CD4-positive, alpha-beta T cell treated with Interleukin-12 subunit alpha and Interleukin-12 subunit beta, for 1 hour (primary cell): ENCODE results near the gene PPARG.

Experiments
- DNase-seq: peaks from one replicate; pipeline ENCODE4 v3.0.0-alpha.2; 2020

PPARG gene

DNA sequence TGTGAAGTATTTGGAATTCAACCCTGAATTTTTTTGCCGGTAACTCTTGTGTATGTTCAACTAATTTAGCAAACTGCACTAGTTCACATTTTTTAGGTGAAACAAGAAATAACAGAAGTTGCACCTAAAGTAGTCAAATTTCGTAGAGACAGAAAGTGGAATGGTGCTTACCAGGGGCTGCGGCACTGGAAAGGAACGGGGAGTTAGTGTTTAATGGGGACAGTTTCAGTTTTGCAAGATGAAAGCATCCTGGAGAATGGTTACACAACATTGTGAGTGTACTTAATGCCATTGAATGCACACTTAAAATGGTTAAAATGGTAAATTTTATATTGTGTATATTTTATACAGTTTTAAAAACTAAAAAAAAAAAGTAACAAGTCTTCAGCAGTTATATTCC is 27.4 kb downstream of the PPARG start:
- DNase-seq = no peak

DNA sequence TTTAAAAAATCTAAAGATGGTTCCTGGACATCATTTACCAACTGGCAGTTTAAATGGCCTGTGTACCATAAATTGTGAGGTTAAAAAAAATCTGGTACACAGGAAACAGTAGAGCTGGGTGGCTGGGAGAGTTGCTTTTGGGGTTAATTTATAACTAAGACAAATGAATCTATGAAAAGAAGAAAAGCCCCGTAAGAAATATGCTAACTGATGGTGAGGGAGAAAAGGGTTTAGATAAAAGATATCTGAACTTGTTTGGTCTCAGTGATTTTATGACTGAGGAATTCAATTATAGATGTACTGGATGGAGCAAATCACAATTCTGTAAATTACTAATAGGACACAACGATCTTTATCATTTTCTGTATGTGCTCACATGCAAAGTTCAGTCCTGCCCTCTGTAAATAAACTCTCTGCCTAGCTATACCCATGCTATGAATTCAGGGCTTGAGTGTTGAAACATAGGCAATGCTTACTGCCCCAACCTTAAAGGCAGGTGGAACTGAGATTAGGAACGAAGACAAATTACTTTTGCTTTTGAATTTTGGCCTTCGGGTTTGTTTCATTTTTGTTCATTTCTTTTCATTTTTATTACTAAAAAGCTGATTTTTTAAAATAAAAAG is 28.0 kb downstream of the PPARG start:
- no peak for DNase-seq

DNA sequence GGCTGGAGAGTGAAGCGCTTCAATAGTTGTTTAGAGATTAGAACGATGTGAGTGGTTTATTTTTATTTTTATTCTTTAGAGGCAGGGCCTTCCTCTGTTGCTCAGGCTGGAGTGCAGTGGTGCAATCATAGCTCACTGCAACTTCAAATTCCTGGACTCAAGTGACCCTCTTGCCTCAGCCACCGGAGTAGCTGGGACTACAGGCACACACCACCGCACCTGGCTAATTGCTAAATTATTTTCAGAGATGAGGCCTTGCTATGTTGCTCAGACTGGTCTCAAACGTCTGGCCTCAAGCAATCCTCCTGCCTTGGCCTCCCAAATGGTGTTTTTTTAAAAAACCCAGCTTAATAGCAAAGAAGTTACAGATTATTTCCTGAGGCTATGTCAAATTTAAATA is 29.0 kb downstream of the PPARG start:
- no peak for DNase-seq

DNA sequence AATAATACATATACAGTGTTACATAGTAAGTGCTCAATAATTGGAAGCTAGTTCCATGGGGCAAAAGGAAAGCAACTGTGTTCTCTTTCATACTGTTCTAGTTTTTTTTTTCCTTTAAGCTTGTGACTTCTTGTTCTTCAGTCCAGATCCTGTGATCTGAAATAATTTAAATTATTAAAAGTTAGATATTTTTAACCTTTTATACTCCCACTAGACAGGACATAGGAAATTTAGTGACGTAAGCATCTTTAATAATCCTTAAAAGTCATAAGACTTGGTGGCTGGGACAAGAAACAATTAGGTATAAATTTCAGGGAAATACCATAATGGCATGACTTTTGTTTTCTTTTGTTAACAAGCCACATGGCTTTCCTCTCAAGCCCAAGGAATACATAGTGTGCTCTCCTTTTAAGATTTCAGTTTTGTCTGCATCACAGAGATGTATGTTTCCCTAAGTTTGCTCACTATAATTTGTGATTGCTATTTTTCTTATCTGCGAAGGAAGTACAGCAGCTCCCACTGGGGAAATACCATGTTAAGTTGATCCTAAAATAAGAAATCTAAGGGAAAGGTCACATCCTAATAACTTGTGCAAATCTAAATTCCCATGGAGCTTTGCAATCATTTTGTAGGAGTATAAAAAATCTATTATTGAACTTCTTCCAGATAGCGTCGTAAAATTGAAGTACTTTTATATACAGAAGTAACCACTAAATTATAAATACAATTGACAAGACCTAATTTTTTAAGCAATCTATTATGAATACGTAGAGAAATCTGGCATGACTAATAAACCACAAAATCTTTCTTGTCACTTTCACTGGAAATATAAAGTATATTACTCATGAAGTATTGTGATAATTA is 30.1 kb downstream of the PPARG start:
- DNase-seq = no peak

DNA sequence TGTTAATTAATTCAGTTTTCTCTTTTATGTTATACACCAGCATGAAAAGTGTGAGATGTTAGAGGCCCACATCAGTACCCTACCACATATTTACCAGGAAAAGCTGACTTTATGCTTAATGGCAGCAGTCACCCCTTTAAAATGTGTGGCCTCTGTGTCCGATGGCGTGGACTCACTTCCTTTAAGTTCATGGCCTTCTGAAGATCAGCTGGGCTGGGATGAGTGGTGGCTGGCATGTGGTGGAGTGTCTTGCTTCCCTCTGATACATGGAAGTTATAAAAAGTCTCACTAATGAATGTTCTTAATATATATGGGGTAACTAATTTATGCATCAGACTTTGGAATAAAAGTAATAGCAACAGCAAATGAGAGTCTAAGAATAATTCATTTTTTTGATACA is 32.1 kb downstream of the PPARG start:
- no peak for DNase-seq

DNA sequence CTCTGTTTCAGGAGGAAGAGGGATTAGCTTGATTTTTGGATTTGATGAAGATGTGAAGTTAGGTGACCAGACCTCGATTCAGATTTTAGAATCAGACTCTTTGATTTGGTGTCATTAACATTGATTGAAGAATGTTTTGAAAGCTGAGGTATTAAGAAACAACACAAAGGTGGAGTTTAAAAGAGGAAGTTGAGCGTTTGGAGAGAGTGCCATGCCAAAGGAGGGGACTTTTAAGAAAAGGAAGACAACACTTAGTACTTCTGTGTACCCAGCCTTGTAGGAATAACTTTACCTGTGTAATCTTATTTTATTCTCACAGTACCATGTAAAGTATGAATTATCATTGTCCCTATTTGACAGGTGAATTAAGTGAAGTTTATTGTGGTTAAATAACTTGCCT is 34.4 kb downstream of the PPARG start:
- no peak for DNase-seq

DNA sequence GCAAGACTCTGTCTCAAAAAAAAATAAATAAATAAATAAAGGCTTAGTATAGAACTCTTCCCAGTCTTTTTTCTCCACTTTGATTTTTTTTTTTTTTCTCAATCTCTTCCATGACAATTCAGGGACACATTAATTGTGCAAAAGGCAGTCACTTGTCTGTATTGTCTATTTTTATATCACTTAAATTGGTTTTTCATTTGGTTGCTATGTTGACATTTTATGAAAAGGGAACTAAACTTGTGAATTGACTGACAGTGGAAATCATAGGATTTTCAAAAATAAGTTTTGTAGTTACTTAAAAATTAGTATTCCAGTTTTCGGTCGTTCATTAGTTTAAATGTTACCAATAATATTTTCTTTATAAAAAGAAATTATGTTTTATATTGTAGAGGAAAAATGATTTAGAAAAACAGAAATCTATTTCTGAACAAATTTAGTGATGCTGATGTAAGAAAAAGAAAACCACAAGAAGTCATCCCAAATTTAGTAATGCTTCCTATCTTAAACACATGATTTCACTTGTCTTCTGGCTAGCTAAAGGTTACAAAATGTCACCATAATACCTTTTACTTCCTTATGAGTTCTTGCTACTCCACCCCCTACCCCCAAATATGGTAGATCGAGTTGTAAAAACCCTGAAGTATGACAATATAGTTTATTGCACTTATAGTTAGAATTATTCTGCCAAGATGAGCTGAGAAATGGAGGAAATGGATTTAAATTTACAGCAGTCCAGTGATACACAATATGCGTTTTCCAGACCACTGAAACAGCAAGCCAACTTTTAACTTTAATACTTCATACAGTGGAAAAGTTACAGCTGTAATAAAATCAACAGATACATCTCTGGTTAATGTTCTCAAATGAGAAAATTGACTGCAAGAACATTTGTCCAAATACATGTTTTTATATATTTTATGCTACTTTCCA is 37.0 kb downstream of the PPARG start:
- DNase-seq = no peak

DNA sequence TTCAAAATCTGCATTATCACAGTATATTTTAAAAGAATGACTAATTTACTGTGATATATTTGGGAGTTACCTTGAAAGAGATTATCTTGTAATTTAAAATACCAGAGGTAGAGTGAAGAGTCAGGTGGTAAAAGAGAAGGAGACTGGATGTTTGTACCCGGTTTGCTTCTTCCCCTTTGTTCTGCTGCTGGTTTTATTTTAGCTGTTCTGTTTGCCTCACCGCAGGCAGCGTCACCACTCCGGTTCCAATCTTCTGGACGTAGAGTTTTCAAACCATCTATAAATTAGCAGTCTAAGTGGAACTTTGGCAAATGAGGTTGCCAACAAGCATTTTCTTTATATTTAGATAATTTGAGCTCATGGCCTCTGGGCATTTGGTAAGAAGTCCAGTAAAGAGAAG is 38.2 kb downstream of the PPARG start:
- DNase-seq = no peak

DNA sequence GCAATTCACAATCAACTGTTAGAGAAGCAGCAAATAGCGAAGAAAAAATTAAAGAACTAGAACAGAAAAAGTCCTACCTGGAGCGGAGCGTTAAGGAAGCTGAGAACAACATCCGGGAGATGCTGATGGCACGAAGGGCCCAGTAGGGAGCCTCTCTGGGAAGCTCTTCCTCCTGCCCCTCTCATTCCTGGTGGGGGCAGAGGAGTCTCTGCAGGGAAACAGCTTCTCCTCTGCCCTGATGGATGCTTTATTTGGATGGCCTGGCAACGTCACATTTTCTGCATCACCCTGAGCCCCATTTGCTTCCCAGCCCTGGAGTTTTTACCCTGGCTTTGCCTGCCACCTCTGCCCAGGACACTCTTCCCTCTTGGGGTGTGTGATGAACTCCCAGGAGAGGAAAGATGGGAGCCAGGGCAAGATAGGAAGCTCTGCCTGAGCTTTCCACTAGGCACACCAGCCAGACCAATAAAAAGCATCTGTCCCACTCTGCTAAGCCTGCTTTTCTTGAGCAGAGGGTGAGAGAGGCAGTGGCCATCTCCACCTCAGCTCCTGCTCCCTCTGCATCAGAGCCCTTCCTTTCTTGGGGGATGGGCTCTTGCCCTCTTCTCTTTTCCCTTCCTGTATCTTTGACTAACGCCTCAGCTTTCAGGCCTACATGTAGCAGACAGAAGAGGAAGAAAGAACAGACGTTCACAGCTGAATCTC is 39.4 kb downstream of the PPARG start:
- no peak for DNase-seq

DNA sequence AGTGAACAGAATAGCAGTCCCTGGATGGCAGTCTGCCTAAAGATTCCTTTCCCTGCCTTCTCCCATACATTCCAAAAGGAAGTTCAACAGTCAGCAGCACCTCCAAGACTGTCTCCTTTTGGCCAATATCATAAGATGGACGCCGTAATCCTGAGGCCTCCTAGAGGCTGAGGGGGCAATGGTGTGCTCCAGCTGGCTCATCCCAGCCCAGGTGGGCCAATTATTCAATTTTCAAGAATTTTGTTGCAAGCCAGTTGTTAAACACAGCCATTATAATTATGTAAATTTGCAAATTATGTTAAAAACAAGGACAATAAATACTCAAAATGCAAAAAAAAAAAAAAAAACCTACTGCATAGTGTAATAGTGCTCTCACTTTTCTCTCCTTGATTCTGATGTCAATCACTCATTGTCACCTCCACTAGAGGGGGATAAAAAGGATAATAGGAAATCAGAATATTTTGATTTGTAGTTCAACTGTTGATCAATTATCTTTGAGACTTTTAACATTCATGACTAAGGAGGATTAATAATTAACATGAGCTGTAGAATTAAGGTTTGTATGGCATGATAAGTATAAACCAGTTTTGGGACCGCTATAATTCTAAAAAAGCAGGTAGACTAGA is 40.1 kb downstream of the PPARG start:
- DNase-seq = no peak

DNA sequence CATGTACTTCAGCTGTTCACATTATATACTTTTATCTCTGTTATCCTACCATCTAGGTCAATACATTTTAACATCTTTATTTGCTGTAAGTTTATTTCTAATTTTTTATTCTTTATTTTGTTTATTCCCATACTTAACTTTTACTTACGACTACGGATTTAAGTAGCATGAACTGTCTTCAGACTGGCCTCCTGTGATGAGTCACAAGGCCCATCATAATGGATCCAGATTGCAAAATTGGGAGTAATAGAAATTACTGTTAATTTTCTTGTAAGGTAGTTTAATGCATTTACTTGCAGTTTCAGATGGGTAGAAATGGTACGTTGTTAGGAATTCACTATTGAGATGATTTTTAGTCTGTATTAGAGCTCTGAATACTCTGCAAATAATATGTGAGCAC is 45.9 kb downstream of the PPARG start:
- no peak for DNase-seq

DNA sequence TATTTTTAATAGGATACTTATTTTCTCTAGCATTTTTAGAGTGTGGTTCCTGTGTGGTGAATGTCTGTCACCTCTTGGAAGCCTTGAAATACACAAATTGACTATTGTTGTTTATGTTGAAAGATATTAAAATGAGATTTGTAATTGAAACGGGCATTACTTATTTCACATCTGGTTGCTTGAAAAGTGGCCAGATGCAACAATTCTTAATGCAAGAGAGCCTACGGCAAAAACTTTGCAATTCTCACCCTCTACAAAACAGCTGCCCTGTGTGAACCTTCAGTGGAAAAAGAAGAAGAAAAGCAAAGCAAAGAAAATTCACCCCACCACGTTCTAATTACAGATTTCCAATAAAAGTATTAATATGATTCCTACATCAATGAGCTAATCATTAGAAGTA is 46.6 kb downstream of the PPARG start:
- DNase-seq = no peak

DNA sequence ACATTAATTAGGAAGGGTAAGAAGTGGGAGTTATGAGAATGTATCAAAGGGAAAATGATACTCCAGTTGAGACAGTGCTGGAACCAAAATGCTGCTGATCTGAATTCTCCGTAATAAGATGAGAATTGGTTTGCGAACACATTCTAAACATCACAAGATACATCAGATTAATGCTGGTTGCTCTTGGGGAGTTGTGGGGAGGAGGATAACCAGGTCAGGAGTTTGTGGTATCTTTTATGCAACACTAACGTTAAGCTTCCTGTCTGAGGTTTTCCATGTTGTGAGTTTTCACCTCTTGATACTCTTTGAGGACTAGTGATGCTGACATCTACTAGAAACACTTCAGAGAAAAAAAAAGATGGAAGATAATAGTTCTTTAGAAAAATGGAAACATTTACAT is 47.2 kb downstream of the PPARG start:
- DNase-seq = peak; percentile 23

DNA sequence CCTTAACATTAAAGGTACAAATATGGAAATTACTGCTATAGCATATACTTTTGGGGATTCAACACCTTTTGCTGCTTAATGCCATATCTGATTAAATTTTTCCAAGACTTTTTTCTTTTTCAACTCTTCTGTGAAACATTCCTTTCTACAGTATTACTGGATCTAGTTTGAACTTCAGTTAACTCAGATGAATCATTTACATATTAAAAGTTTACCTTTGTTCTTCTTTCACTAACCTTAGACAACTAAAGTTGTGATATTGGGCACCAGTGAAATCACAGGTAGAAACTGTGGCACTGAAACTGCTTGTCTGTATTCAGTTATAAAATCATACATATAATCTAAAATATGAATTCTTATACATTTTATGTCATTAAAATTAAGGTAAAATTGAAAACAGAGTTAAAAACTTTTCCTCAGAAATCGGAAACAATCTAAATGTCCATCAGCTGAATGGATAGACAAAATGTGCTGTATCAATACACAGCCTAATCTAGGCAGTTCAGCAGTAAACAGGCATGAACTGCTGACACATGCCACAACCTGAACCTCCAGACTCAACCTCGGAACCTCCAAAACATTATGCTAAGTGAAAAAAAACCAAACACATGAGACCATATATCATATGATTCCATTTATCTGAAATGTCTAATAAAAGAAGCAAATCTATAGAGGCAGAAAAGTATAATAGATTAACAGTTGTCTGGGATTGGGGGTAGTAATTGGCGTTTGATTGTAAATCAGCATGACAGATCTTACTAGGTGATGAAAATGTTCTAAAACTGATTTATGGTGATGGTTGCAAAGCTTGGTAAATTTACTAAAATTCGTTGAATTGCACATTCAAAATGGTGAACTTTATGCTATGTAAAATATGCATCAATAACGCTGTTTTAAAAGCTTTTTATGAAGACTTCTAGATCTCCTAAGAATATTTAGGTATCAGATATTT is 50.0 kb downstream of the PPARG start:
- no peak for DNase-seq

DNA sequence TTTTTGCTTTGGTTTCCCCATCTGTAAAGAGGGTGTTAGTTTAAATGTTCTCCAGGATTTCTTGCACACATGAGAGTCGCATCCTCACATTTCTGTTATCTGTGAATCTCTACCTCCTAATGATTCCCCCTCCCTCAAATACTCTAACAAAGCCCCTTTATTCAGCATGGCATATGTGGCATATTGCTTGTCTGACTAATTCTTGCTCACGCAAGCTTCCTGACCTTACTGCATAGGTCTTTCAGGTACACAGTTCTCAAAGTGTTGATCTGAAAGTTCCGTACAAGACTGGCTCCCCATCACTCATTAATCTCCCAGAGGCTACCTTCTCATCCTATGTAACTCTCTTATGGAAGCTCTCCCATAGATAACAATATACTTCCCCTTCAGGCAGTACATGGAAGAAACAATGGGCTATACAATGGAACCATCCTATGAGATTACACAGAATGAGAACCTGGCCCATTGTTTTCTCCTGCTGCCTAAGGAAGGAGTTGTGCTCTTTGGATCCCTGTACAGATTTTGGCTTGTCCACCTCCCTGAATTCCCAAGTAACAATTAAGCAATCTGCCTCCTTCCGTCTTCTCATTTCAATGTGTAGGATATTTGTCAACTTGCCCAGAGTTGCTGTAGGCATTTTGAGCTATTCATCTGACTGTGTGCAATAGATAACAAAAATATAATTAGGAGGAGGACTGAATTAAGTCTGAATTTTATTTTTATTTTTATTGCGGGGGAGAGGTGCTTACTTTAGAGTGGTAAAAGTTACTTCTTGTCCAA is 51.0 kb downstream of the PPARG start:
- DNase-seq = no peak

DNA sequence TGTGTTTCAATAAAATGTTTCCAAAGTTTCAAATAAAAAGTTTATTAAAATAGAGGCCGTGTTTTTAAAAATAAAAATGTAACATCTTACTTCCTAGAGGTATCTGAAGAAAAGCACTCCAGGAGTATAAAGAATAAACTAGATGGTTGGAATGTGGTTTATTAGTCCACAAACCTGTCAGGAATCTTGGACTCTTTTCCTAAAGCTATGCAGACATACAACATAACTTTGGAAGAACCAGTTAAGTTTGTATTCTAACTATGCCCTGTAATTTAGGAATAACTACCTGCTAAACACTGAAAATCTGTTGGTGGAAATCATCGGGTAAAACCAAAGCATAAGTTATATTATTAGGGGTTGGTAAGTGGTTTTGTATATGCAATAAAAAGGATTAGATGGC is 51.6 kb downstream of the PPARG start:
- no peak for DNase-seq

DNA sequence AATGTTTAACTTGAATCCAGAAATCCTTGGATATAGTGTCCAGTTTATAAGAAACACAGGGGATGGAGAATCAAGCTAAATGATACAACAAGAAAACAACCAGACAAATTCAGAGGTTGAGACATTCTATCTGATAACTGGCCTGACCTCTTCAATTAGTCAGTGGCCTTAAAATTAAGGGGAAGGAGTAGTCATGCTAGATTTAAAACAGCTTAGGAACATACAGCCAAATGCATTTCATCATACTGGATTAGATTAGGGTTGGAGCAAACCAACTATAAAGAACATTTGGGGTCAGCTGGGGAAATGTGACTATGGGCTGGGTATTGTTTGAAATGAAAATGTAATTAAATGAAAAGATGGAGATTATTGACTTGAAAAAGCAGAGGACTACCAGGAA is 53.3 kb downstream of the PPARG start:
- DNase-seq = no peak

DNA sequence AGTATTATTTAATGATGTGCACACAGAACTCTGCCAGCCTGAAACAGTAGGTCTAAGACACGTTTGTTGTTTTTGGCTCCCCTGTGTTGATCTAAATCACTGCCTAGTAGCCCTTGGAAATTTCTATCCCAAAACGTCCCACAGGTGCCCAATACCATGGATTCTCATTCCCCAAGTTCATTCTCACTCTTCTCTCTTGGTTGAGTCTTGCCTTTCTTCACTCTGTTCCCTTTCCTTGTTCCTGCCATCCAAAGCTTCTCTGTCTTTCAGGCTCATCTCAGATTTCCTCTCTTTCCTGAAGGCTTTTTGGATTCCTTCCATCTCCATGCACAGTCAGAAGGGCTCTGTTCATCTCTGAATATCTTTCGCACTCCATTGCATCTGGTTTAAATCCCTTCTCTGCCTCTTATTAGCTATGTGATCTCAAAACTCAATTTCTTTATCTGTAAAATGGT is 54.2 kb downstream of the PPARG start:
- no peak for DNase-seq

DNA sequence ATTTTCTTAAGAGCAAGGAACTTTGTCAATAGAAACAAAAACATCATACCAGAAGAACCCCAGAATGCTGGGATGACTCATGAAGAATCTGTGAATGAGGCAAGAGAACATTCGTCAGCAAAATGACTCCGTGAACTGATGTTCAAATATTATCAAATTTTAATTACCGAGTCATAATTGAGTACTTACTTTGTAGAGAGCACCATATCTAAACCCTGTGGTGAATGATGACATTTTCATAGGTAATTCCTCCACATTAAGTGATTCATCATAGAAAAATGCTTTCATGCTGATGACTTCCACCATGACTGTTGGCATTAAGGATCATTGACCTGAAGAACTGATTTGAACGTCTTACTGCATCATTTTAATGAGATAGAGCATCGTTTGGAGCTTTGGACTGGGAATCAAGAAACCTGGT is 56.3 kb downstream of the PPARG start:
- no peak for DNase-seq
